HG02973 (cell line): ENCODE measurements around the gene PARD6G.

Experiments used
- ATAC-seq: cut with Tn5 transposase; IDR thresholded peaks from one replicate; pipeline ENCODE4 v1.9.1; 2021; ENCODE audit warnings: moderate library complexity; ENCODE audit not compliant: unreplicated experiment

Gene PARD6G

GRCh38 chr18:80213182-80213581 lies 34.1 kb downstream of the PARD6G start:
- ATAC-seq, result no peak

- peak; percentile 77 for ATAC-seq
Measured at GRCh38 chr18:80210312-80211083, 36.8 kb downstream of the PARD6G start.

GRCh38 chr18:80208620-80209019 lies 38.7 kb downstream of the PARD6G start:
- ATAC-seq, result no peak

- ATAC-seq, result no peak
Measured at GRCh38 chr18:80205294-80205693, 42.0 kb downstream of the PARD6G start.

- no peak for ATAC-seq
Measured at GRCh38 chr18:80204142-80204541, 43.2 kb downstream of the PARD6G start.

GRCh38 chr18:80203249-80203648 lies 44.1 kb downstream of the PARD6G start:
- ATAC-seq, result no peak

GRCh38 chr18:80202264-80202998 lies 44.9 kb downstream of the PARD6G start:
- peak; percentile 90 for ATAC-seq

GRCh38 chr18:80201739-80202138 lies 45.6 kb downstream of the PARD6G start:
- ATAC-seq, result no peak

GRCh38 chr18:80200932-80201672 lies 46.2 kb downstream of the PARD6G start:
- ATAC-seq, result no peak

GRCh38 chr18:80200171-80200931 lies 47.0 kb downstream of the PARD6G start:
- ATAC-seq, result no peak

- no peak for ATAC-seq
Measured at GRCh38 chr18:80198994-80199748, 48.1 kb downstream of the PARD6G start.

GRCh38 chr18:80198391-80198790 lies 48.9 kb downstream of the PARD6G start:
- ATAC-seq, result no peak

GRCh38 chr18:80197528-80197927 lies 49.8 kb downstream of the PARD6G start:
- no peak for ATAC-seq

- no peak for ATAC-seq
Measured at GRCh38 chr18:80196528-80197320, 50.6 kb downstream of the PARD6G start.

- no peak for ATAC-seq
Measured at GRCh38 chr18:80194874-80195570, 52.3 kb downstream of the PARD6G start.

- ATAC-seq, result no peak
Measured at GRCh38 chr18:80193701-80194100, 53.6 kb downstream of the PARD6G start.

GRCh38 chr18:80192653-80193385 lies 54.5 kb downstream of the PARD6G start:
- ATAC-seq, result no peak
